PC-9 (cell line): ENCODE measurements around the gene IQCK. TPM values are rescaled to one million over a fixed set of nuclear protein-coding genes. Genes with fewer than 3 reads are reported as not detected.
"Not testable (repeated sequence)": the region's sequence is repeated elsewhere in the genome, so short reads cannot be mapped to it uniquely, and the experiment has no call there.

Source experiments
- BruUV-seq: library from RNA; stranded (reverse); fragments of 400-500 nt; replicated peaks from 2 replicates; lab custom pipeline; 2021; lab: Mats Ljungman, UMichigan
- CTCF ChIA-PET: fragments of 300-600 bp; sonication (Branson Sonifier 250); formaldehyde crosslinking; loops from one replicate; lab custom pipeline; 2022; ENCODE audit warnings: antibody characterized with exemption; lab: Charles Lee
- POLR2A ChIA-PET: fragments of 300-600 bp; sonication (Branson Sonifier 250); formaldehyde crosslinking; loops from one replicate; lab custom pipeline; 2022; ENCODE audit warnings: antibody characterized with exemption; ENCODE audit not compliant: unreplicated experiment; lab: Charles Lee
- DNase-seq, 2 experiments: peaks; one replicate each; pipeline versions ENCODE4 v3.0.0 to v3.0.0-alpha.2; 2015 to 2022; ENCODE audit warnings: mixed read lengths in 1 of 2
- H2AFZ ChIP-seq: fragments of 200-600 bp; sonication (generic); 2 replicates; pipeline ENCODE4 v1.8.1; 2017; ENCODE audit warnings: antibody characterized with exemption
- H3F3A ChIP-seq: fragments of 200-600 bp; sonication (generic); 2 replicates; pipeline ENCODE4 v1.8.1; 2017; ENCODE audit warnings: antibody characterized with exemption, mild to moderate bottlenecking, low read depth; ENCODE audit not compliant: insufficient read depth
- H3K27ac ChIP-seq: fragments of 200-600 bp; sonication (generic); 2 replicates; pipeline ENCODE4 v1.6.1; 2016; ENCODE audit warnings: mixed run types
- H3K27me3 ChIP-seq: fragments of 200-600 bp; sonication (generic); 2 replicates; pipeline ENCODE4 v1.6.1; 2016; ENCODE audit warnings: low read depth, mixed run types; ENCODE audit not compliant: insufficient read depth
- H3K36me3 ChIP-seq: fragments of 200-600 bp; sonication (generic); 2 replicates; pipeline ENCODE4 v1.6.1; 2016; ENCODE audit warnings: low read depth, mixed run types
- H3K4me1 ChIP-seq: fragments of 200-600 bp; sonication (generic); replicated peaks from 2 replicates; pipeline ENCODE4 v1.6.1; 2016; ENCODE audit warnings: mixed run types; ENCODE audit not compliant: insufficient read depth
- H3K4me2 ChIP-seq: fragments of 200-600 bp; sonication (generic); 2 replicates; pipeline ENCODE4 v1.6.1; 2017; ENCODE audit warnings: mixed run types
- H3K4me3 ChIP-seq: fragments of 200-600 bp; sonication (generic); 2 replicates; pipeline ENCODE4 v1.6.1; 2016; ENCODE audit warnings: mixed run types
- H3K79me2 ChIP-seq: fragments of 200-600 bp; sonication (generic); 2 replicates; pipeline ENCODE4 v1.6.1; 2017; ENCODE audit warnings: low read depth, mixed run types
- H3K9me2 ChIP-seq: fragments of 200-600 bp; sonication (generic); 2 replicates; pipeline ENCODE4 v1.8.1; 2017; ENCODE audit warnings: mild to moderate bottlenecking; ENCODE audit not compliant: insufficient read depth
- H3K9me3 ChIP-seq: fragments of 200-600 bp; sonication (generic); 2 replicates; pipeline ENCODE4 v1.8.1; 2016; ENCODE audit warnings: low read depth; ENCODE audit not compliant: insufficient read depth
- H4K20me1 ChIP-seq: fragments of 200-600 bp; sonication (generic); 2 replicates; pipeline ENCODE4 v1.8.1; 2017; ENCODE audit not compliant: insufficient read depth
- CTCF ChIP-seq: fragments of 200-600 bp; sonication (generic); conservative IDR thresholded peaks from 2 replicates; pipeline ENCODE4 v1.6.1; 2017; ENCODE audit warnings: mixed run types, antibody characterized with exemption, mild to moderate bottlenecking, moderate library complexity
- EZH2 ChIP-seq: fragments of 200-600 bp; sonication (generic); IDR thresholded peaks from 2 replicates; pipeline ENCODE4 v1.8.0; 2017; ENCODE audit warnings: antibody characterized with exemption, low read depth
- intact Hi-C: fragments of 100-400 bp; cut with micrococcal nuclease; formaldehyde crosslinking; loops from one replicate; pipeline ENCODE4 v1.10.0; 2022; ENCODE audit not compliant: unreplicated experiment
- total RNA-seq: library from RNA; stranded (reverse); gene quantifications from 2 replicates; pipeline ENCODE4 v1.2.3, GENCODE V29; 2021

Gene IQCK
- total RNA-seq, 1 experiment from 2014 or later = 21.6 TPM

- Histone ChIP-seq H3K9me3 (no peaks in the 10 kb centered on the region), H3K4me3 (no peak overlapping the region), H3K4me1 (no peaks in the 10 kb centered on the region), H2AFZ (no peak overlapping the region), H3K4me2 (no peak overlapping the region), H3K36me3 (no peaks in the 10 kb centered on the region), H3K9me2 (no peaks in the 10 kb centered on the region), H3K79me2 (no peaks in the 10 kb centered on the region), H3K27me3 (no peaks in the 10 kb centered on the region), H4K20me1 (no peaks in the 10 kb centered on the region), H3K27ac (no peak overlapping the region), H3F3A (no peaks in the 10 kb centered on the region)
- ChIA-PET CTCF (no interaction called here), POLR2A (no interaction called here)
- no TSS peak for BruUV-seq
- intact Hi-C loops = no loop called here
- DNase-seq = no peak
- TF ChIP-seq EZH2 (no peak), CTCF (no peak)
These were observed 67.0 kb downstream of the IQCK start for GRCh38 chr16:19785081-19785480.

GRCh38 chr16:19785512-19786130, 67.5 kb downstream of the IQCK start:
- CTCF ChIA-PET = no interaction called here
- intact Hi-C loops = no loop called here

GRCh38 chr16:19801369-19801768, 83.3 kb downstream of the IQCK start:
- H3K9me2 ChIP-seq, H3K36me3 ChIP-seq, POLR2A ChIA-PET, DNase-seq, CTCF ChIA-PET, BruUV-seq, H3K4me2 ChIP-seq, H3K79me2 ChIP-seq, H3K9me3 ChIP-seq, H3K27me3 ChIP-seq, H2AFZ ChIP-seq, H3K4me3 ChIP-seq, H4K20me1 ChIP-seq: not testable (repeated sequence)
- peaks cover 18% of the 10 kb centered on the region for H3K4me1 ChIP-seq
- intact Hi-C loops = loop anchor here (10.0 kb wide), 1 partner anchor 197 kb away; no protein-coding TSS in a partner anchor
- H3K27ac ChIP-seq = 0 out of 2 replicates have a peak overlapping the region, but pooled peaks have one; percentile 12
- peaks cover 10% of the 10 kb centered on the region for H3F3A ChIP-seq

More at GRCh38 chr16:19785512-19786130, 67.5 kb downstream of the IQCK start:
- Histone ChIP-seq H3K36me3 (no peaks in the 10 kb centered on the region), H2AFZ (no peak overlapping the region), H3K9me2 (no peaks in the 10 kb centered on the region), H3F3A (no peaks in the 10 kb centered on the region), H3K27me3 (no peaks in the 10 kb centered on the region), H3K4me2 (no peak overlapping the region), H3K4me1 (no peaks in the 10 kb centered on the region), H3K4me3 (no peak overlapping the region), H3K9me3 (no peaks in the 10 kb centered on the region), H4K20me1 (no peaks in the 10 kb centered on the region), H3K79me2 (no peaks in the 10 kb centered on the region), H3K27ac (no peak overlapping the region)
- no peak for DNase-seq
- TF ChIP-seq CTCF = no peak
- TF ChIP-seq EZH2 = no peak
- POLR2A ChIA-PET = no interaction called here
- BruUV-seq = no TSS peak

- H3K27me3 ChIP-seq, H3K4me2 ChIP-seq, CTCF ChIA-PET, H3K9me3 ChIP-seq, H2AFZ ChIP-seq, H4K20me1 ChIP-seq, H3K4me3 ChIP-seq, H3K79me2 ChIP-seq, H3K9me2 ChIP-seq, BruUV-seq, POLR2A ChIA-PET, H3K36me3 ChIP-seq, DNase-seq: not testable (repeated sequence)
- intact Hi-C loops = loop anchor here (10.0 kb wide), 1 partner anchor 197 kb away; no protein-coding TSS in a partner anchor
- peaks cover 18% of the 10 kb centered on the region for H3K4me1 ChIP-seq
- peaks cover 10% of the 10 kb centered on the region for H3F3A ChIP-seq
- 0 out of 2 replicates have a peak overlapping the region, but pooled peaks have one; percentile 12 for H3K27ac ChIP-seq
These were observed 83.8 kb downstream of the IQCK start for GRCh38 chr16:19801824-19802223.
